KBM-7 (cell line): ENCODE measurements around the gene TADA3.
"Not testable (repeated sequence)": the region's sequence is repeated elsewhere in the genome, so short reads cannot be mapped to it uniquely, and the experiment has no call there.

Experiments
- DNase-seq: peaks from one replicate; pipeline ENCODE4 v3.0.0-alpha.2; 2015
- in situ Hi-C: fragments of 300-500 bp; cut with MboI; formaldehyde crosslinking; loops from 2 replicates; pipeline ENCODE4 v1.14.3; 2020; ENCODE audit warnings: low sequenced_read_pairs, low pct_unique_long_range_greater_than_20kb, mixed read lengths

The TADA3 gene

DNA sequence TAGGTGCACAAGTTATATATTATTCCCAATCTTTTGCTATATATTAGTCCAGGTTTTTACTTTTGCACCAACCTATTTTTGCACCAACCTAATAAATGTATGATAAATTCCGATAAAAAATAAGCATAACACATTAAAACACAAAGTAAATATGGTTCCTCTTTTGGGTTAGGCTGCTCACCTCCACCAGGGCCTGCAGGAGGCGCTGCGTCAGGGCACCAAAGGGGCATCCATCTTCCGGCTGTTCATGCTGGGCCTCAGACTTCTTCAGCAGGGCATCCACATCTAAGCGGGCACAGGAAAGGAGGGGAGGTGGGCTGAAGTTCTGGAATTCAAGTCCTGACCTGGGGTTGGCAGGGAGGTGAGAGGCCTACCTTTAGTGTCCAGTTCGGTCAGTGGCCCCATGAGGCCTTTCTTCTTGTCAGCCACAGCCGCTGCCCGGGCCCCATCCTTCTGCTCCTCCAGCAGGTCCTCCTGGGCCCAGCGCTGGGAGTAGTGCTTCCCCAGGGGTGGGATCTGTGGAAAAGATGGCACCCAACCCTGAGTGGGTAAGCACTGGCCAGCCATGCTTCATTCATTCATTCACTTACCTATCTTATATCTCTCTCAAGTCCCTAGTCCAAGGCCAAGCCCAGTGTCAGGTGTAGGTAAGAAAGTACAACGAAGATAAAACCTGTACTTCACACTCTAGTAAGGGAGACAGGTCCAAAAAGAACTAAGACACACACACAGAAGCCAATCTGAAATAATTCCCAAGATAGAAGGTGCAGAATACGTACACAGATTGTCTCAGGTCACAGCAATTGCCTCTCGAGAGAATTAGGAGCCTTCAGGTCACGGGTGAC, 5.2 kb downstream of the TADA3 start:
- DNase-seq, result peak; percentile 48

DNA sequence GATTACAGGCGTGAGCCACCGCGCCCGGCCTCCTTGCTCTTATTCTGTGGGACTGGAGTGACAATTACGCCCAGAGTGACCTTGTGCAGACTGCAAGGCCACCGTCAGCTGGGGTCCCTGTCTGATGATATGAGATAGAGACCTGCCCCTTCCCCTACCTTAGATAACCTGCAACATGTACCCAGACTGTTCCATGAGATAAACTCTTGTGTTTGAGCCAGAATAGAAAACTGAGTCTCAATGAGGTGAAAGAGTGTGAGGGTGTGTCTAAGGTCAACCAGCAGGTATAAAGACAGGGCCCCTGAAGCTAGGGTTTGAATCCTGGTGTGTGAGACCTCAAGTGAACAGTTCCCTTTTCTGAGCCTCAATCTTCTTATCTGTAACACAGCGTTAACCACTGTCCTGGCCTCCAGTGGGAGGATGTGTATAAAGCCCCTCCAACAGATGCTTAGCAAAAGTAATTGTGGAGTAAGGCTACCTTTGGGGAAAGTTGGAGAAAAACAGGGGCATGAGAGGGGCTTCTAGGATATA, 6.0 kb downstream of the TADA3 start:
- in situ Hi-C loops, result no loop called here

More for the DNA sequence above, 5.2 kb downstream of the TADA3 start:
- in situ Hi-C loops, result no loop called here

DNA sequence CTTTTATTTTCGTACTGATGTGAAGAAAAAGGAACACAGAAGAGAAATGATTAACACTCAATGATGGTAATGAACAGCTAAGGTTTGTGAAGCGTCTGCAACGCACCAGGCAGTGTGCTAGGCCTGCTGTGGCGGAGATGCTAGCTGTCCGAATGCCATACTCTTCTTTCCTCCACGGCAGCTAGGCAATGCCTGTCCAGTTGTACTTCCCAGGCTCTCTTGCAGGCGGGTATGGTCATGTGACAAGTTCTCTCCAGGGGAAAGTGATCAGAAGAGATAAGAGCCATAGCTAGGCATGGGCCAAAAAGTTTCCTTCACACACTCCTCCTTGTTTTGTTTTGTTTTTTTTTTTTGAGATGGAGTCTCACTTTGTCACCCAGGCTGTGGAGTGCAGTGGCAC, 6.7 kb downstream of the TADA3 start:
- DNase-seq, result no peak
- in situ Hi-C loops, result no loop called here

More for the DNA sequence above, 6.0 kb downstream of the TADA3 start:
- DNase-seq, result peak; percentile 59

DNA sequence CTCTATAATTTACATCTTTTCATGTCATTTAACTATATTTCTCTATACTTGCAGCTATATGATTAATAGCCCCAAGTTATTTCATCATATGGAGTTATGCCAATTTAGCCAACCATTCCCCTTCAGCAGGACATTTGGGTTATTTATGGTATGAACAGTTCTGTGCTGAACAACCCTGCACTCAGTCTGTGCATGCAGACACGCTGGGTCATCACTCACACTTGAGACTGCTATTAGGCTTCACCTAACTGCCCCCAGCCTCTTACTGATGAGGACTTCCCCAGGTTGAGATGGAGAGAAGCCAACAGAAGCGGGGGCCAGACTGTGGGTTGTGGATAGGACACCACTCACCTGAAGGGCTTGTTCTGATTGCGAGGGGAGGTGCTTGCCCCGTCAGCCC, 7.3 kb downstream of the TADA3 start:
- in situ Hi-C loops, result no loop called here
- DNase-seq, result no peak

DNA sequence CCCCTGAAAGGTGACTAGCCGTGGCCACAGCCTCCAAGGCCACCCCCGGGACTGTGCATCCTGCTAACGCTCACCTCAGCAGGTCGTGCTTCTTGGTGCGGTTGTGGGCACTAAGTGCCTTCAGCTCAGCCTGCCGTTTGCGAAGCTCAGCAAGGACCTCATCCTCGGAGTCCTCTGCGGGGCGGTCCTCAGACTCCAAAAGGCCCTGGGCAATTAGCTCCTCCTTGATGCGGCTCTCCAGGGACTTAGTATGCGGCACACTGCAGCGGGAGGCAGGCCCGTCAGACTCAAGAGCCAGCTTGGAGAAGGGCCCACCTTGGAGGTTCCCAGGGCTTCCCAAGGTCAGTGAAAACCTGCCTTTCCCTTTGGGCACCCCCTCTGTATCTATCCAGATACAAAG, 8.3 kb downstream of the TADA3 start:
- in situ Hi-C loops, result no loop called here
- DNase-seq, result no peak

DNA sequence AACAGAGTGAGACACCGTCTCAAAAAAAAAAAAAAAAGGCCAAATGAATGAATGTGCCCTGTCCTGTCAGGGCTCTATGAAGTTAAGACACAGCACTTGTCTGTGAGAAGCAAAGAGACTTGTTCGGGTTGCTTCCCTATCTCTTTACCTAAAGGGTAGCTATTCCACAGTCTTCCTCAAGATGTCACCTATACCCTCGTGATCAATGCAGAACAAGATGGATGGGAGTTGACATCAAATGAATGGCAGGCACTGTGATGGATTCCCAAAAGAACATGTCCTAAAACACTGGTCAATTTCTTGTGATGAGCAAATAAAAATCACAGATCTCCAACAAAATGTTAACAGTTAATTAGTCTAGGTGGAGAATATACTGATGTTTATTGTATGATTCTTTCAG, 9.5 kb downstream of the TADA3 start:
- peak; percentile 43 for DNase-seq

DNA sequence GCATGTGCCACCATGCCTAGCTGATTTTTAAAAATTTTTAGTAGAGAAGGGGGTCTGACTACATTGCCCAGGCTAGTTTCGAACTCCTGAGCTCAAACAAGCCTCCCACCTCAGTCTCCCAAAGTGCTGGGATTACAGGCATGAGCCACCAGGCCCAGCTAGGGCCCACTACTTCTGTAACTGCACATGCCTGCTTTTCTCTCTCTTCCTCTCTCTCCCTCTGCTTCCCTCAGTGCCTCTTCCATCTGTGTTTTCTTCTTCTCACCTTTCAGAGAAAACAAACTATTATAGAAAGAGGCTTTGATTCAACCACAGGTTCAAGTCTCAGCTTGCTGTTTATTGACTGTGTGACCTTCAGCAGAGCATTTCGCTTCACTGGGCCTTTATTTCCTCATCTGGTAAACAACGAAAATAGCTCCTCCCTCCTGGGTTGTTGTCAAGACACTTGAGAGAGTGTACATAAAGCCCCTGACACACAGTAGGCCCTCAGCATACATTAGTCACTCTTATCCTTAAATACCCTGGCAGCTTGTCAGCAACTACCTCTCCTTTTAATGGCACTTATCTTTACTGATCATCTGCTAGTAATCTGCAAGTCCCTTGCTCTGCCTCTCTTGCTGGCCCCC, 10.2 kb downstream of the TADA3 start:
- DNase-seq, result peak; percentile 30
- in situ Hi-C loops, result no loop called here

More for the DNA sequence above, 9.5 kb downstream of the TADA3 start:
- in situ Hi-C loops, result no loop called here

DNA sequence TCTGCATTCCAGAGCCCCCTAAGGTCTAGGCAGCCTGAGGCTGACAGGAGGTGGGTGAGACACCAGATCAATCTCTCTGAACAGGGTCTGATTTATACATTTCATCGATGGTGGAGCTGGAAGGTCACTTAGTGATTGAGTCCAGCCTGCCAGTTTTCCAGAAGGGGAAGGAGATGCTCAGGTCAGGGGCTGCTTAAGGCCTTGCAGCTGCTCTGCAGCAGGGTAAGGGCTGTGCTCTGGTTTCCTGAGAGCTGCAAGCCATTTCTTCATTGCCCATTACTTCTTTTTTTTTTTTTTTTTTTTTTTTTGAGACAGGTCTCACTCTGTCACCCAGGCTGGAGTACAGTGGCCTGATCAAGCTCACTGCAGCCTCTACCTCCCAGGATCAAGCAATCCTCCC, 10.7 kb downstream of the TADA3 start:
- in situ Hi-C loops, result no loop called here
- no peak for DNase-seq

DNA sequence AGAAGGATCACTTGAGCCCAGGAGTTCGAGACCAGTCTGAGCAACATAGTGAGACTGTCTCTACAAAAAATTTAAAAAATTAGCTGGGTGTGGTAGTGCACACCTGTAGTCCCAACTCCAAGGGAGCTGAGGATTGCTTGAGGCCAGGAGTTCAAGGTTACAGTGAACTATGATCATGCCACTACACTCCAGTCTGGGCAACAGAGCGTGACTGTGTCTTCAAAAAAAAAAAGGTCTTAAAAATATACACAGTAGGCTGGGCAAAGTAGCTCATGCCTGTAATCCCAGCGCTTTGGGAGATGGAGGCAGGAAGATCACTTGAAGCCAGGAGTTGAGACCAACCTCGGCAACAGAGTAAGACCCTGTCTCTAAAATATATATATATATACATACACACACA, 11.4 kb downstream of the TADA3 start:
- in situ Hi-C loops, result no loop called here
- DNase-seq, result peak; percentile 37

DNA sequence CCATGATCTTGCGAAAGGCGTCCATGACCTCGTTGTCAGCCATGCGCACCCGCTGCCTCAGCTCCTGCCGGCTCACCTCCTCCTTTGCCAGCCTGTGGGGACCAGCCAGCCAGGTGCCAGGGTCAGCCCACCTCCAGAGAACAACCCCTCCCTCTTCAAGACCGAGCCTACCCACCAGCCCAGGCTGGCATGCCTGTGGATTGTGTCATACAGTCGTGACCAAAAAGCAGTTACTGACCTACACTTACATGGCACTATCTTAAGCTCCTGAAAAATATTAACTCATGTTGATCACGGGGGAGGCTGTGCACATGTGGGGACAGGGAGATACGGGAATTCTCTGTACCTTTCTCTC, 11.8 kb downstream of the TADA3 start:
- DNase-seq, result no peak

DNA sequence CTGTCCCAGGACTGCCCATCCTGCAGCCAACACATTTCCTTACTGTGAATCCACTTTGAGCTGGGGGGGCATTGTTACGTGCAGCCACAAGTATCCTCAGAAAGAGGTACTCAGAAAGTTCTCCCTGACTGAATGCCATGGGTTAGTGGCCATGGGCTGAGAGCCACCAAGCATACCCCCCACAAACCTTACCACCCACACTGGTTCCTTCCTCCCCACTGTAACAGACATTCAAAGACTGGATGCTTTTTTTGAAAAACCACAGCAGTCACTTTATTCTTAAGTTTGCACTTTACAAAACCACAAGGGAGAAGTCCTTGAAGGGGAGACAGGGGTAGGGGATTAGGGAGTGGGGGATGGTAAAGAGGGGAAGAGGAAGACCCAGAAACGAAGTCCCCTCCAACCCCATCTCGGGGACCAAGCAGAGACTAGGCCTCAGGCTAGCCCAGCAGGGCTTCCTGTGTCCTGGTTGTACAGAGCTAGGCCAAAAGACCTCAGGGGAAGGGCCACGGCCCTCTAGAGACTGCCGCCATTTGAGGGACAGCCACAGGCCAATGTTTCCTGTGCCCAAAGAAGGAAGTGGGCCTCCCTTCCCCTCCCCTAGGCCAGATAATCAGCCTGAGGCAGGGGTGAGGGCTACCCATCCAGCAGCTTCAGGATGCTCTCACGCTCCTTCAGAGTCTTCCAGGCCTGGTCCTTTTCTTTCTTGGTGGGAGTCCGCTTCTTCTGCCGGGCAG, 12.4 kb downstream of the TADA3 start:
- in situ Hi-C loops, result no loop called here
- peak; percentile 99 for DNase-seq

More for the DNA sequence above, 11.8 kb downstream of the TADA3 start:
- in situ Hi-C loops, result no loop called here

DNA sequence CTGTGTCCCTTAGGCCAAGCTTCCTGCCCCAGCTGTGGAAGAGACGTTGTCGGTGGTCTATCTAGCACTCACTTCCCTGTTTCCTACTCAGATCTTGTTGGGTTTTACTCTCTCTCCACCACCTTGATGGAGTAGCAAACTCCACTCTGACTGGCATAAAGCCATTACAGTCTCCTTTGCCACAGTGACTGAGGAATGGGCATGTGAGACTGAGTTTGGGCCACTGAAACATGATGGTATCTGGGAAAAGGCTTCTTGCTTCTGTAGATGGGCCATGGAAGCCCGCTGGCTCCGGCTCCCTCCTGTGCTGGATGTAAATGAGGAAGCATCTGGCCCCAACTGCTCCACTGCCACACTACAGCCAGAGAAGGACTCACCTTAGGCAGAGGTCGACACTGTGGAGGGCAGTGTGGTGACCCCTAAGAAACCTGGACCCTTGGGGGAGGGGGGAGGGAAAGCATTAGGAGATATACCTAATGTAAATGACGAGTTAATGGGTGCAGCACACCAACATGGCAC, 13.1 kb downstream of the TADA3 start:
- in situ Hi-C loops, result no loop called here
- DNase-seq, result peak; percentile 84

DNA sequence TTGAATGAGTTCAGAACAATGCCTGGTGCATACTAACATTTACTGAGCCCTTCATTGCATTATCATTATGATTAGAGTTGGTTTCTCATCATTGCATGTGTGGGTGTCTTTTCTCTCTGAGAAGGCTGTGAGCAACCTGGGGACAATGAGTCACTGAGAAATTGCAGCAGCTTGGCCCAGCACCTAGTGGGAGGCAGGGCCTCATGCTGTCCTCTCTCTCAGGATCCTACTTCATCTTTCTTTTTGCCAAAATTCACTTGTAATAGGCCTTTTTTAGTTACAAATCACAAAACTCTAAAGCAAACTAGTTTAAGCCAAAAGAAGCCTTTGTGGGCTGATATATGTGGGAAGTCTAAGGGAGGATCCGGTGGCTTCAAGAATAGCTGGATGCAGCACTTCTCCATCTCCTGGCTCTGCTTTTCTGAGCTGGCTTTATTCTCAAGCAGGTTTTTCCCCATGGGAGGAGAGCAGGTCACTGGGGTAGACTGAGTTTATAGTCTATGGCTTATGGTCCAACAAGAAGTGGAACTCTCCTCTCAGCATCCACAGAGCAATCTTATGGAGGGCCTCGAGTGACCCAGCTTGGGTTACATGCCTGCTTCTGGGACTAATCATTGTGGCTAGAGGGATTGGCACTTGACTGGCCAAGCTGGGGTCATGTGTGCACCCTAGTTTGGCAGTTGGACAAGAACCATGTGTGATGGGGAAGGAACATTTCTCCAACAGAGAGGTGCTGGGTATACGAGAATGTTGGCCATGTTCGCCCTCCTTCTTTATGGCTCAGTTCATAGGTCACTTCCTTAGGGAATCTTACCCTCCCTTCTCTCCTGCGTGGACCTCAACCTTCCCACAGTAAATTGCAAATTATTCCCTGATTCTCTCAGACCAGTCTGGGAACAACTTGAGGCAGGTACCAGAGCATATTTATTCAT, 13.9 kb downstream of the TADA3 start:
- DNase-seq, result no peak
- in situ Hi-C loops, result no loop called here

DNA sequence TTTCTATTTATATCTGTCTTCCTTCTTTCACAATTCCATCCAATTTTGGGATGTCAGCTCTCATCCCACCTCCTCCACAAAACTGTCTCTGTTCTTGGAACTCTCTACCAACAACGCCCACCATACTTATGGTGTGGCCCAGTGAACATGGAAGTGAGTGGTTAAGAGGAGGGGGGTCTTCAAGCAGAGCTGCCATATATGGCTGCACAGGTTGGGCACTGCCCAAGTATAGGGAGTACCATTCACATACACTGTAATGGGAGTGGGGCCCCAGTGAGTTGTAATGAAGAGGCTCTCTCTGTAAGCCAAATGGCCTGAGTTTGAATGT, 14.6 kb downstream of the TADA3 start:
- no peak for DNase-seq
- in situ Hi-C loops, result no loop called here

DNA sequence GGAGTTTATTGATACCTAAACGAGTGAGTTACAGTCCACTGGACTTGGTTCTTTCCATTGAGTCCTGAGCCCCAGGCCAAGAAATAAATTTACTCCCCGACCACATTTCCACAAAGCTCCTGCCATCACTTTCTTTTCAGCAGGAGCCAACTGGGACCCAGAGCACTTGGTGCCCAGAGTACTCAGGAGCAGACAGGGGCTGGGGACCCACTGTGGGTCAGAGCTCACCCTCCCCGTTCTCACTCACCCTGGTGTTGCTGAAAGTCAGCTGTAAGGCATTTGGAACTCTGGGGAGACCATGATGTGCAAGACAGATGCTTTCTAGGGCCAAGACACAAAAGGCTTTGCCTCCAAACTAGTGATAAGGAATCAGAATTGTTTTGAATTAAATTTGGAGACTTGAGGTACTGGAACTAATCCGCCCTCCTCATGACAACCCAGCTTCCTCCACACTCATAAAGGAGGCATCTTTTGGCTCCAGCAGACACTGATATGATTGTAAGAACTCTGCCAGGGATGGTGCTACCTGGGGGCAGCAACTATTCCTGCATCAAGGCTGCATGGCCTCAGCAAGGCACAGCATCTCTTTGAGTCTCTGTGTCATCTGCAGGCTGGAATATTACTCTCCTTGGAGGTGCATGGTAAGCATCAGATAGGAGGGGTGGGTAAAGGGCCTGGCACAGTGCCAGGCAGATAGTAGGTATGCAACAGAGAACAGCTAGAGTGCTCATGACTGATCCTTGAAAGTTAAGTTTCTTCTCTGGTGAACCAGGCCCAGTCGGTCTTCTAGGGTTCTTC, 15.2 kb downstream of the TADA3 start:
- in situ Hi-C loops, result no loop called here
- no peak for DNase-seq

DNA sequence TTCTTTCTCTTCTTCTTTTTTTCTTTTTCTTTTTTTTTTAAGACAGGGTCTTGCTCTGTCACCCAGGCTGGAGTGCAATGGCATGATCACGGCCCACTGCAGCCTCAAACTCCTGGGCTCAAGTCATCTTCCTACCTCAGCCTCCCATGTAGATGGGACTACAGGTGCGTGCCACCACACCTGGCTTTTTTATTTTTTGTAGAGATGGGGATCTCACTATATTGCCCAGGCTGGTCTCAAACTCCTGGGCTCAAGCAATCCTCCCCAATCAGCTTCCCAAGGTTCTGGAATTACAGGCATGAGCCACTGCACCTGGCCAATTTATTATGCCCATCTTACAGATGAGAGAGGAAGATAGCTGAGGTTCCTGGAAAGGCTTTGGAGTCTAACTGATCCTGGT, 21.3 kb downstream of the TADA3 start:
- DNase-seq, in situ Hi-C loops: not testable (repeated sequence)

DNA sequence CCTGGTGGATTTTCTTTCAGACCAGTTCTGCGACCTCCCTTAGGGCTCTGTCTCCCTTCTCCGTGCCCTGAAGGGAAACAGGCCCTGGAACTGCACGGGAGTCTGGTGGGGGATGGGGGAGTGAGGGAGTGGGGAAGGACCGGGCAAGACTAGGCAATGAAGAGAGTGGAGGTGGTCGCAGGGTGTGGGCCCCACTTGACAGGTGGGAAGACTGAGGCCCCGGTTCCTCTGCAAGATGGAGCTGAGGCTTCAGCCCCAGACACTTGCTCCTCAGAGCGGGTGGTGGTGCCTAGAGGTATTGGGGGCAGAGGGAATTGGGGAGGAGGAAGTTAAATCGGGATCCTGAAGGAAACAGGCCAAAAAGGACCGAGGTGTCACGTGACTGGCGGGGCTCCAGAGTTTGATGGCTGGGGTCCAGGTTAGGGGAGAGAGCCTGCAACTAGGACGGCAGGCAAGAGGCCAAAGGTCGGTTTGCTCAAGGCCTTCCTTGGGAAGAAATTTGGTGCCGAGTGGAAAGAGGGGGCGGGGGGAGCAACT, 21.9 kb downstream of the TADA3 start:
- no peak for DNase-seq
- in situ Hi-C loops, result no loop called here
